Measurements from ENCODE around the gene WBP1L. TPM values are rescaled to one million over a fixed set of nuclear protein-coding genes. Genes with fewer than 3 reads are reported as not detected.

The WBP1L gene
- total and polyA plus RNA-seq, 2 experiments from 2014 or later: 7.0 to 55.7 TPM

DNA sequence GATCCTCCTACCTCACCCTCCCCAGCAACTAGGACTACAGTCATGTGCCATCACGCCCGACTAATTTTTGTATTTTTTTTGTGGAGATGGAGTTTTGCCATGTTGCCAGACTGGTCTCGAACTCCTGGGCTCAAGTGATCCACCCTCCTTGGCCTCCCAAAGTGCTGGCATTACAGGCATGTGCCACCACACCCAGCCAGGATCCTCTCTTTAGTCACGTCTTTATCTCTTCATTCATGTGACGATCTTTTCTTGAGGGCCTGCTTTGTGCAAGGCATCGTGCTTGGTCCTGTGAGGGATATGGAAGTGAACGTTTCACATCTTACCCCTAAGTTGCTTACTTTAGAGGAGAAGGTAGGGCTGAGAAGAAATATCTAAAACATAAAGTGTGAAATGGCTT lies 21.6 kb downstream of the WBP1L start:
- Histone ChIP-seq H3F3A (replicated peaks; ENCODE audit: low read depth) (0 out of 2 replicates have a peak, but pooled peaks cover 3% of the 10 kb centered on the region), H4K20me1 (replicated peaks; ENCODE audit: insufficient read depth) (0 out of 2 replicates have a peak, but pooled peaks cover 2% of the 10 kb centered on the region), H3K36me3 (ENCODE audit: insufficient read depth) (no peaks in the 10 kb centered on the region), H3K4me1 (ENCODE audit: insufficient read depth) (no peaks in the 10 kb centered on the region), H3K27ac (ENCODE audit: low read depth) (no peak overlapping the region), H3K4me2 (no peak overlapping the region), H2AFZ (no peak overlapping the region), H3K4me3 (no peak overlapping the region), H3K9me2 (ENCODE audit: insufficient read depth) (no peaks in the 10 kb centered on the region), H3K27me3 (ENCODE audit: insufficient read depth) (no peaks in the 10 kb centered on the region), H3K79me2 (replicated peaks; ENCODE audit: insufficient read depth) (no peaks in the 10 kb centered on the region; the same call in 1 of the 2 replicates)
- no peak overlapping the region for H3K4me3 Mint-ChIP-seq
- H3K9me3 Mint-ChIP-seq: no peaks in the 10 kb centered on the region
- DNase-seq (ENCODE audit: low spot score) (no peak), ATAC-seq (no peak)
- H3K36me3 Mint-ChIP-seq (ENCODE audit: low read depth): no peaks in the 10 kb centered on the region
- H3K27me3 Mint-ChIP-seq (ENCODE audit: insufficient read depth, low read depth, poor library complexity): peaks cover 4% of the 10 kb centered on the region
- H3K27ac Mint-ChIP-seq: no peak overlapping the region
- TF ChIP-seq STAT1 (IDR thresholded peaks at IDR 0.05; ENCODE audit: unreplicated experiment) (no peak), CREB1 (CRISPR knock-in tag; IDR thresholded peaks at IDR 0.05; ENCODE audit: low read depth) (no peak), ZNF331 (CRISPR knock-in tag; IDR thresholded peaks at IDR 0.05; ENCODE audit: low read depth) (no peak), NANOG (IDR thresholded peaks at IDR 0.05; ENCODE audit: borderline replicate concordance) (no peak), ZNF114 (CRISPR knock-in tag; IDR thresholded peaks at IDR 0.05) (no peak), POLR2AphosphoS5 (IDR thresholded peaks at IDR 0.05; ENCODE audit: low read depth) (no peak), EZH2phosphoT487 (IDR thresholded peaks at IDR 0.05; ENCODE audit: unreplicated experiment) (no peak), EZH2 (IDR thresholded peaks at IDR 0.05; ENCODE audit: low read depth, unreplicated experiment) (no peak), JUNB (IDR thresholded peaks at IDR 0.05; ENCODE audit: unreplicated experiment) (no peak)
- TF ChIP-seq, protein P1, sequence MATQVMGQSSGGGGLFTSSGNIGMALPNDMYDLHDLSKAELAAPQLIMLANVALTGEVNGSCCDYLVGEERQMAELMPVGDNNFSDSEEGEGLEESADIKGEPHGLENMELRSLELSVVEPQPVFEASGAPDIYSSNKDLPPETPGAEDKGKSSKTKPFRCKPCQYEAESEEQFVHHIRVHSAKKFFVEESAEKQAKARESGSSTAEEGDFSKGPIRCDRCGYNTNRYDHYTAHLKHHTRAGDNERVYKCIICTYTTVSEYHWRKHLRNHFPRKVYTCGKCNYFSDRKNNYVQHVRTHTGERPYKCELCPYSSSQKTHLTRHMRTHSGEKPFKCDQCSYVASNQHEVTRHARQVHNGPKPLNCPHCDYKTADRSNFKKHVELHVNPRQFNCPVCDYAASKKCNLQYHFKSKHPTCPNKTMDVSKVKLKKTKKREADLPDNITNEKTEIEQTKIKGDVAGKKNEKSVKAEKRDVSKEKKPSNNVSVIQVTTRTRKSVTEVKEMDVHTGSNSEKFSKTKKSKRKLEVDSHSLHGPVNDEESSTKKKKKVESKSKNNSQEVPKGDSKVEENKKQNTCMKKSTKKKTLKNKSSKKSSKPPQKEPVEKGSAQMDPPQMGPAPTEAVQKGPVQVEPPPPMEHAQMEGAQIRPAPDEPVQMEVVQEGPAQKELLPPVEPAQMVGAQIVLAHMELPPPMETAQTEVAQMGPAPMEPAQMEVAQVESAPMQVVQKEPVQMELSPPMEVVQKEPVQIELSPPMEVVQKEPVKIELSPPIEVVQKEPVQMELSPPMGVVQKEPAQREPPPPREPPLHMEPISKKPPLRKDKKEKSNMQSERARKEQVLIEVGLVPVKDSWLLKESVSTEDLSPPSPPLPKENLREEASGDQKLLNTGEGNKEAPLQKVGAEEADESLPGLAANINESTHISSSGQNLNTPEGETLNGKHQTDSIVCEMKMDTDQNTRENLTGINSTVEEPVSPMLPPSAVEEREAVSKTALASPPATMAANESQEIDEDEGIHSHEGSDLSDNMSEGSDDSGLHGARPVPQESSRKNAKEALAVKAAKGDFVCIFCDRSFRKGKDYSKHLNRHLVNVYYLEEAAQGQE (IDR thresholded peaks at IDR 0.05; ENCODE audit: unreplicated experiment): no peak
- TF ChIP-seq, protein P2, sequence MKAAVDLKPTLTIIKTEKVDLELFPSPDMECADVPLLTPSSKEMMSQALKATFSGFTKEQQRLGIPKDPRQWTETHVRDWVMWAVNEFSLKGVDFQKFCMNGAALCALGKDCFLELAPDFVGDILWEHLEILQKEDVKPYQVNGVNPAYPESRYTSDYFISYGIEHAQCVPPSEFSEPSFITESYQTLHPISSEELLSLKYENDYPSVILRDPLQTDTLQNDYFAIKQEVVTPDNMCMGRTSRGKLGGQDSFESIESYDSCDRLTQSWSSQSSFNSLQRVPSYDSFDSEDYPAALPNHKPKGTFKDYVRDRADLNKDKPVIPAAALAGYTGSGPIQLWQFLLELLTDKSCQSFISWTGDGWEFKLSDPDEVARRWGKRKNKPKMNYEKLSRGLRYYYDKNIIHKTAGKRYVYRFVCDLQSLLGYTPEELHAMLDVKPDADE (IDR thresholded peaks at IDR 0.05): no peak
- TF ChIP-seq, protein P3, sequence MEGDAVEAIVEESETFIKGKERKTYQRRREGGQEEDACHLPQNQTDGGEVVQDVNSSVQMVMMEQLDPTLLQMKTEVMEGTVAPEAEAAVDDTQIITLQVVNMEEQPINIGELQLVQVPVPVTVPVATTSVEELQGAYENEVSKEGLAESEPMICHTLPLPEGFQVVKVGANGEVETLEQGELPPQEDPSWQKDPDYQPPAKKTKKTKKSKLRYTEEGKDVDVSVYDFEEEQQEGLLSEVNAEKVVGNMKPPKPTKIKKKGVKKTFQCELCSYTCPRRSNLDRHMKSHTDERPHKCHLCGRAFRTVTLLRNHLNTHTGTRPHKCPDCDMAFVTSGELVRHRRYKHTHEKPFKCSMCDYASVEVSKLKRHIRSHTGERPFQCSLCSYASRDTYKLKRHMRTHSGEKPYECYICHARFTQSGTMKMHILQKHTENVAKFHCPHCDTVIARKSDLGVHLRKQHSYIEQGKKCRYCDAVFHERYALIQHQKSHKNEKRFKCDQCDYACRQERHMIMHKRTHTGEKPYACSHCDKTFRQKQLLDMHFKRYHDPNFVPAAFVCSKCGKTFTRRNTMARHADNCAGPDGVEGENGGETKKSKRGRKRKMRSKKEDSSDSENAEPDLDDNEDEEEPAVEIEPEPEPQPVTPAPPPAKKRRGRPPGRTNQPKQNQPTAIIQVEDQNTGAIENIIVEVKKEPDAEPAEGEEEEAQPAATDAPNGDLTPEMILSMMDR (conservative IDR thresholded peaks at IDR 0.05; ENCODE audit: low read depth in 2 of 2): no peak
- TF ChIP-seq, protein P4, sequence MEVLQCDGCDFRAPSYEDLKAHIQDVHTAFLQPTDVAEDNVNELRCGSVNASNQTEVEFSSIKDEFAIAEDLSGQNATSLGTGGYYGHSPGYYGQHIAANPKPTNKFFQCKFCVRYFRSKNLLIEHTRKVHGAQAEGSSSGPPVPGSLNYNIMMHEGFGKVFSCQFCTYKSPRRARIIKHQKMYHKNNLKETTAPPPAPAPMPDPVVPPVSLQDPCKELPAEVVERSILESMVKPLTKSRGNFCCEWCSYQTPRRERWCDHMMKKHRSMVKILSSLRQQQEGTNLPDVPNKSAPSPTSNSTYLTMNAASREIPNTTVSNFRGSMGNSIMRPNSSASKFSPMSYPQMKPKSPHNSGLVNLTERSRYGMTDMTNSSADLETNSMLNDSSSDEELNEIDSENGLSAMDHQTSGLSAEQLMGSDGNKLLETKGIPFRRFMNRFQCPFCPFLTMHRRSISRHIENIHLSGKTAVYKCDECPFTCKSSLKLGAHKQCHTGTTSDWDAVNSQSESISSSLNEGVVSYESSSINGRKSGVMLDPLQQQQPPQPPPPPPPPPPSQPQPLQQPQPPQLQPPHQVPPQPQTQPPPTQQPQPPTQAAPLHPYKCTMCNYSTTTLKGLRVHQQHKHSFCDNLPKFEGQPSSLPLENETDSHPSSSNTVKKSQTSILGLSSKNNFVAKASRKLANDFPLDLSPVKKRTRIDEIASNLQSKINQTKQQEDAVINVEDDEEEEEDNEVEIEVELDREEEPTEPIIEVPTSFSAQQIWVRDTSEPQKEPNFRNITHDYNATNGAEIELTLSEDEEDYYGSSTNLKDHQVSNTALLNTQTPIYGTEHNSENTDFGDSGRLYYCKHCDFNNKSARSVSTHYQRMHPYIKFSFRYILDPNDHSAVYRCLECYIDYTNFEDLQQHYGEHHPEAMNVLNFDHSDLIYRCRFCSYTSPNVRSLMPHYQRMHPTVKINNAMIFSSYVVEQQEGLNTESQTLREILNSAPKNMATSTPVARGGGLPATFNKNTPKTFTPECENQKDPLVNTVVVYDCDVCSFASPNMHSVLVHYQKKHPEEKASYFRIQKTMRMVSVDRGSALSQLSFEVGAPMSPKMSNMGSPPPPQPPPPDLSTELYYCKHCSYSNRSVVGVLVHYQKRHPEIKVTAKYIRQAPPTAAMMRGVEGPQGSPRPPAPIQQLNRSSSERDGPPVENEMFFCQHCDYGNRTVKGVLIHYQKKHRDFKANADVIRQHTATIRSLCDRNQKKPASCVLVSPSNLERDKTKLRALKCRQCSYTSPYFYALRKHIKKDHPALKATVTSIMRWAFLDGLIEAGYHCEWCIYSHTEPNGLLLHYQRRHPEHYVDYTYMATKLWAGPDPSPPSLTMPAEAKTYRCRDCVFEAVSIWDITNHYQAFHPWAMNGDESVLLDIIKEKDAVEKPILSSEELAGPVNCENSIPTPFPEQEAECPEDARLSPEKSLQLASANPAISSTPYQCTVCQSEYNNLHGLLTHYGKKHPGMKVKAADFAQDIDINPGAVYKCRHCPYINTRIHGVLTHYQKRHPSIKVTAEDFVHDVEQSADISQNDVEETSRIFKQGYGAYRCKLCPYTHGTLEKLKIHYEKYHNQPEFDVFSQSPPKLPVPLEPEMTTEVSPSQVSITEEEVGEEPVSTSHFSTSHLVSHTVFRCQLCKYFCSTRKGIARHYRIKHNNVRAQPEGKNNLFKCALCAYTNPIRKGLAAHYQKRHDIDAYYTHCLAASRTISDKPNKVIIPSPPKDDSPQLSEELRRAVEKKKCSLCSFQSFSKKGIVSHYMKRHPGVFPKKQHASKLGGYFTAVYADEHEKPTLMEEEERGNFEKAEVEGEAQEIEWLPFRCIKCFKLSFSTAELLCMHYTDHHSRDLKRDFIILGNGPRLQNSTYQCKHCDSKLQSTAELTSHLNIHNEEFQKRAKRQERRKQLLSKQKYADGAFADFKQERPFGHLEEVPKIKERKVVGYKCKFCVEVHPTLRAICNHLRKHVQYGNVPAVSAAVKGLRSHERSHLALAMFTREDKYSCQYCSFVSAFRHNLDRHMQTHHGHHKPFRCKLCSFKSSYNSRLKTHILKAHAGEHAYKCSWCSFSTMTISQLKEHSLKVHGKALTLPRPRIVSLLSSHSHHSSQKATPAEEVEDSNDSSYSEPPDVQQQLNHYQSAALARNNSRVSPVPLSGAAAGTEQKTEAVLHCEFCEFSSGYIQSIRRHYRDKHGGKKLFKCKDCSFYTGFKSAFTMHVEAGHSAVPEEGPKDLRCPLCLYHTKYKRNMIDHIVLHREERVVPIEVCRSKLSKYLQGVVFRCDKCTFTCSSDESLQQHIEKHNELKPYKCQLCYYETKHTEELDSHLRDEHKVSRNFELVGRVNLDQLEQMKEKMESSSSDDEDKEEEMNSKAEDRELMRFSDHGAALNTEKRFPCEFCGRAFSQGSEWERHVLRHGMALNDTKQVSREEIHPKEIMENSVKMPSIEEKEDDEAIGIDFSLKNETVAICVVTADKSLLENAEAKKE (CRISPR knock-in tag; IDR thresholded peaks at IDR 0.05): no peak
- peaks cover 4% of the 10 kb centered on the region; the same call in 2 of the 3 replicates for H3K4me1 Mint-ChIP-seq
